ENCODE measurements around the gene COL18A1. TPM values are rescaled to one million over a fixed set of nuclear protein-coding genes. Genes with fewer than 3 reads are reported as not detected.

COL18A1 gene
- total RNA-seq, 4 donors from 2014 or later, result 16.4 to 42.2 (median 20.7) TPM

GRCh38 chr21:45363921-45364467, 41.0 kb upstream of the COL18A1 start:
- Histone ChIP-seq H3K9me3 (no peaks in the 10 kb centered on the region), H3K4me1 (peaks cover 8 to 18% of the 10 kb centered on the region in 2 donors), H3K27me3 (peaks cover 0 to 11% (median 5%) of the 10 kb centered on the region in 3 donors), H3K36me3 (no peaks in the 10 kb centered on the region), H3K4me3 (peak overlapping the region in 3 of 4 donors; percentile 2 to 15 (median 13)), H3K27ac (peak overlapping the region; percentile 83 to 89 (median 84))
- TF ChIP-seq POLR2A (IDR thresholded peaks at IDR 0.05) (peak; percentile 28 to 46), CTCF (IDR thresholded peaks at IDR 0.05 in 4 of 5, conservative IDR thresholded peaks at IDR 0.05 in 1 of 5) (no peak)
- DNase-seq (peak; percentile 66 to 71), ATAC-seq (peak; percentile 90 to 94)
- intact Hi-C loops (cut with DNase I; ENCODE audit: low total_unique reads), result loop anchor here (2.0 kb wide), 1 partner anchor 41 kb away; the partner anchor contains the start of gene COL18A1
- in situ Hi-C loops (cut with MboI; ENCODE audit: low sequenced_read_pairs in 4 of 4), result no loop called here

- H3K36me3 ChIP-seq, result no peaks in the 10 kb centered on the region
- peak overlapping the region; percentile 83 to 89 (median 84) for H3K27ac ChIP-seq
- H3K4me3 ChIP-seq, result peak overlapping the region in 3 of 4 donors; percentile 2 to 15 (median 13)
- no peak for TF ChIP-seq CTCF (IDR thresholded peaks at IDR 0.05 in 4 of 5, conservative IDR thresholded peaks at IDR 0.05 in 1 of 5)
- peak in 1 of 2 donors; percentile 0 for TF ChIP-seq POLR2A (IDR thresholded peaks at IDR 0.05)
- intact Hi-C loops (cut with DNase I; ENCODE audit: low total_unique reads) (loop anchor here (2.0 kb wide), 1 partner anchor 40 kb away; the partner anchor contains the start of gene COL18A1), in situ Hi-C loops (cut with MboI; ENCODE audit: low sequenced_read_pairs in 4 of 4) (no loop called here)
- no peaks in the 10 kb centered on the region for H3K9me3 ChIP-seq
- ATAC-seq (peak; percentile 3 to 24), DNase-seq (no peak)
- H3K4me1 ChIP-seq, result peaks cover 8 to 18% of the 10 kb centered on the region in 2 donors
- peaks cover 0 to 11% (median 5%) of the 10 kb centered on the region in 3 donors for H3K27me3 ChIP-seq
Observed at GRCh38 chr21:45364468-45365185, 40.3 kb upstream of the COL18A1 start.

- no peak for TF ChIP-seq POLR2A (IDR thresholded peaks at IDR 0.05)
- TF ChIP-seq CTCF (IDR thresholded peaks at IDR 0.05 in 4 of 5, conservative IDR thresholded peaks at IDR 0.05 in 1 of 5), result no peak
- no peak for DNase-seq
- Histone ChIP-seq H3K9me3 (no peaks in the 10 kb centered on the region), H3K36me3 (no peaks in the 10 kb centered on the region), H3K27ac (peak overlapping the region; percentile 83 to 89 (median 84)), H3K4me1 (peaks cover 8 to 18% of the 10 kb centered on the region in 2 donors), H3K27me3 (peaks cover 0 to 11% (median 5%) of the 10 kb centered on the region in 3 donors), H3K4me3 (no peak overlapping the region)
- intact Hi-C loops (cut with DNase I; ENCODE audit: low total_unique reads) (loop anchor here (2.0 kb wide), 1 partner anchor 40 kb away; the partner anchor contains the start of gene COL18A1), in situ Hi-C loops (cut with MboI; ENCODE audit: low sequenced_read_pairs in 4 of 4) (no loop called here)
- ATAC-seq, result no peak
Observed at GRCh38 chr21:45365186-45365607, 39.8 kb upstream of the COL18A1 start.

- in situ Hi-C loops (cut with MboI; ENCODE audit: low sequenced_read_pairs in 4 of 4) (no loop called here), intact Hi-C loops (cut with DNase I; ENCODE audit: low total_unique reads) (loop anchor here (2.0 kb wide), 1 partner anchor 39 kb away; the partner anchor contains the start of gene COL18A1)
- no peaks in the 10 kb centered on the region for H3K9me3 ChIP-seq
- no peak for DNase-seq
- H3K27me3 ChIP-seq, result peaks cover 0 to 11% (median 5%) of the 10 kb centered on the region in 3 donors
- peaks cover 8 to 18% of the 10 kb centered on the region in 2 donors for H3K4me1 ChIP-seq
- H3K36me3 ChIP-seq, result no peaks in the 10 kb centered on the region
- H3K4me3 ChIP-seq, result no peak overlapping the region
- ATAC-seq, result no peak
- TF ChIP-seq CTCF (IDR thresholded peaks at IDR 0.05 in 4 of 5, conservative IDR thresholded peaks at IDR 0.05 in 1 of 5), result no peak
- TF ChIP-seq POLR2A (IDR thresholded peaks at IDR 0.05), result no peak
- peak overlapping the region; percentile 83 to 89 (median 84) for H3K27ac ChIP-seq
Observed at GRCh38 chr21:45365608-45366241, 39.2 kb upstream of the COL18A1 start.
